Gastroesophageal sphincter (tissue), 3 donors: Measurements from ENCODE around the gene FAM149A.

Source experiments
- CTCF ChIP-seq, 4 experiments: fragments of 200-600 bp in 2 of 4; fragments of 450-650 bp in 2 of 4; sonication (generic) in 1 of 4; IDR thresholded peaks; one replicate each; pipeline ENCODE4 v1.5.1; 2017 to 2019; ENCODE audit warnings: antibody characterized with exemption in 4 of 4, mild to moderate bottlenecking in 2 of 4, moderate library complexity in 2 of 4
- EP300 ChIP-seq: sonication (generic); formaldehyde crosslinking; IDR thresholded peaks from one replicate; pipeline ENCODE4 v1.6.1; 2017; ENCODE audit warnings: antibody characterized with exemption, mild to moderate bottlenecking
- POLR2AphosphoS5 ChIP-seq: sonication (generic); formaldehyde crosslinking; IDR thresholded peaks from one replicate; pipeline ENCODE4 v1.6.1; 2017; ENCODE audit warnings: antibody characterized with exemption

- TF ChIP-seq CTCF (IDR thresholded peaks at IDR 0.05) (no peak), EP300 (no peak), POLR2AphosphoS5 (no peak)
Observed at GRCh38 chr4:186169945-186170802, 65.7 kb downstream of the FAM149A start.
